ENCODE measurements around the gene WDR5. TPM values are rescaled to one million over a fixed set of nuclear protein-coding genes. Genes with fewer than 3 reads are reported as not detected.

Gene WDR5
- total and polyA plus RNA-seq, 2 experiments from 2014 or later, result 19.8 to 20.2 TPM

- no peak overlapping the region for H2AFZ ChIP-seq
- no peak overlapping the region for H3K4me3 ChIP-seq
- H3K36me3 ChIP-seq (replicated peaks; ENCODE audit: insufficient read depth, low read depth), result no peaks in the 10 kb centered on the region
- H4K20me1 ChIP-seq (ENCODE audit: insufficient read depth, poor library complexity, severe bottlenecking), result no peaks in the 10 kb centered on the region
- H3K79me2 ChIP-seq, result no peaks in the 10 kb centered on the region
- no peaks in the 10 kb centered on the region for H3K9me2 ChIP-seq (replicated peaks; ENCODE audit: insufficient read depth)
- TF ChIP-seq EZH2 (IDR thresholded peaks at IDR 0.05; ENCODE audit: borderline replicate concordance) (no peak), CTCF (IDR thresholded peaks at IDR 0.05; ENCODE audit: poor library complexity) (no peak), EZH2phosphoT487 (IDR thresholded peaks at IDR 0.05; ENCODE audit: low read depth, severe bottlenecking, unreplicated experiment) (no peak)
- H3K4me1 ChIP-seq (ENCODE audit: insufficient read depth), result no peaks in the 10 kb centered on the region
- WGBS (ENCODE audit: low lambda C conversion rate, missing lambda C conversion rate), result 77% methylated on average over 10 of the region's 10 CpGs
- H3K9me3 ChIP-seq (ENCODE audit: low read depth), result no peaks in the 10 kb centered on the region
- DNase-seq (ENCODE audit: low spot score), result no peak
- no peak overlapping the region for H3K27ac ChIP-seq
- no peaks in the 10 kb centered on the region for H3K27me3 ChIP-seq
- H3K4me2 ChIP-seq, result no peak overlapping the region
Observed at GRCh38 chr9:134123764-134124128, 12.1 kb upstream of the WDR5 start.

GRCh38 chr9:134125413-134126095, 10.3 kb upstream of the WDR5 start:
- Histone ChIP-seq H3K36me3 (replicated peaks; ENCODE audit: insufficient read depth, low read depth) (no peaks in the 10 kb centered on the region), H3K4me3 (no peak overlapping the region), H2AFZ (no peak overlapping the region), H3K4me2 (no peak overlapping the region), H3K4me1 (ENCODE audit: insufficient read depth) (peaks cover 1% of the 10 kb centered on the region), H3K27ac (no peak overlapping the region), H3K9me2 (replicated peaks; ENCODE audit: insufficient read depth) (no peaks in the 10 kb centered on the region), H3K27me3 (no peaks in the 10 kb centered on the region), H3K9me3 (ENCODE audit: low read depth) (no peaks in the 10 kb centered on the region), H4K20me1 (ENCODE audit: insufficient read depth, poor library complexity, severe bottlenecking) (no peaks in the 10 kb centered on the region), H3K79me2 (no peaks in the 10 kb centered on the region)
- WGBS (ENCODE audit: low lambda C conversion rate, missing lambda C conversion rate), result 79% methylated on average over 16 of the region's 16 CpGs
- DNase-seq (ENCODE audit: low spot score), result no peak
- no peak for TF ChIP-seq CTCF (IDR thresholded peaks at IDR 0.05; ENCODE audit: poor library complexity)

- Histone ChIP-seq H3K36me3 (replicated peaks; ENCODE audit: insufficient read depth, low read depth) (no peaks in the 10 kb centered on the region), H4K20me1 (ENCODE audit: insufficient read depth, poor library complexity, severe bottlenecking) (no peaks in the 10 kb centered on the region), H2AFZ (no peak overlapping the region), H3K27me3 (no peaks in the 10 kb centered on the region), H3K4me3 (no peak overlapping the region), H3K9me3 (ENCODE audit: low read depth) (no peaks in the 10 kb centered on the region), H3K9me2 (replicated peaks; ENCODE audit: insufficient read depth) (no peaks in the 10 kb centered on the region), H3K27ac (no peak overlapping the region), H3K4me2 (no peak overlapping the region), H3K4me1 (ENCODE audit: insufficient read depth) (peaks cover 9% of the 10 kb centered on the region), H3K79me2 (no peaks in the 10 kb centered on the region)
- DNase-seq (ENCODE audit: low spot score), result no peak
- no peak for TF ChIP-seq EZH2 (IDR thresholded peaks at IDR 0.05; ENCODE audit: borderline replicate concordance)
- TF ChIP-seq CTCF (IDR thresholded peaks at IDR 0.05; ENCODE audit: poor library complexity), result no peak
- TF ChIP-seq EZH2phosphoT487 (IDR thresholded peaks at IDR 0.05; ENCODE audit: low read depth, severe bottlenecking, unreplicated experiment), result no peak
- WGBS (ENCODE audit: low lambda C conversion rate, missing lambda C conversion rate), result 80% methylated on average over 14 of the region's 14 CpGs
Observed at GRCh38 chr9:134126373-134126772, 9.5 kb upstream of the WDR5 start.

Measured in hepatocyte (in vitro differentiated cells).